Loucy (cell line): ENCODE measurements around the gene TMC2.

Experiments used
- CTCF ChIP-seq: fragments of 200-600 bp; sonication (generic); conservative IDR thresholded peaks from 2 replicates; pipeline ENCODE4 v1.5.1; 2014; ENCODE audit warnings: mild to moderate bottlenecking, antibody characterized with exemption, low read length
- EZH2phosphoT487 ChIP-seq: fragments of 200-600 bp; IDR thresholded peaks from 2 replicates; pipeline ENCODE4 v1.6.1; 2018; ENCODE audit warnings: antibody characterized with exemption, mild to moderate bottlenecking, moderate library complexity, borderline replicate concordance

DNA sequence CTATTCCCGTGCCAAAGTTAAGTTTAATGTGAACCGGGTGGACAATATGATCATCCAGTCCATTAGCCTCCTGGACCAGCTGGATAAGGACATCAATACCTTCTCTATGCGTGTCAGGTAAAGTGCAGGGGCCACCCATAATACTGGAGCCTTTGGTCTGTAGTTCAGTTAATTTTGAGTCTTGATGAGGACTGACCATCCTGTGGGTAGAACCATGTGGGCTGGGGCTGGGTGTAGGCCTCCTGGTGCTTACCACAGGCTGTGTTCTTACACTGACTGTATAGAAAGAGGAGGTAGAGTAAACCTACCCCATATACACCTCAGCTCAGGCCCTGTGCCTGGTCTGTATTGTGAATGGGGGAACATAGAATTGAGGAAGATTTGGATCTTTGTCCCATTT is 118.5 kb downstream of the TMC2 start:
- TF ChIP-seq EZH2phosphoT487 = no peak
- TF ChIP-seq CTCF = no peak
